A549 (cell line): ENCODE measurements around the gene ANKRD27.

Experiments used
- CTCF ChIP-seq: fragments of >200 bp; sonication (Bioruptor Twin); formaldehyde crosslinking; IDR thresholded peaks from 3 replicates; pipeline ENCODE4 v1.5.1; 2016
- HOXA7 ChIP-seq: fragments of 250-450 bp; sonication (Bioruptor Pico); IDR thresholded peaks from 2 replicates; pipeline ENCODE4 v1.5.0; 2020; ENCODE audit warnings: mild to moderate bottlenecking, moderate library complexity

- no peak for TF ChIP-seq CTCF
- TF ChIP-seq HOXA7, result no peak
Measured at GRCh38 chr19:32605544-32605943, 69.4 kb downstream of the ANKRD27 start.
